ENCODE data around the gene RYR1. TPM values are rescaled to one million over a fixed set of nuclear protein-coding genes. Genes with fewer than 3 reads are reported as not detected.

RYR1 gene
- total and polyA plus RNA-seq, 2 of the 13 experiments (the other 11 are each of a cell fraction or from before 2014, with no cell fraction given): 0.03 TPM; not detected in 1

- POLR2A ChIA-PET: no interaction called here
- in situ Hi-C loops (cut with HindIII; ENCODE audit: extremely low pct_ligation_motif_present, low pct_unique_long_range_greater_than_20kb) (no loop called here), intact Hi-C loops (cut with micrococcal nuclease; ENCODE audit: unreplicated experiment) (no loop called here)
- H3K79me2 ChIP-seq (ENCODE audit: insufficient read depth, low read length): no peaks in the 10 kb centered on the region
- H3K4me3 ChIP-seq (replicated peaks in 1 of 3; ENCODE audit: insufficient read depth in 1 of 3, low read depth in 2 of 3, low read length in 3 of 3): no peak overlapping the region
- H2AFZ ChIP-seq (ENCODE audit: low read length): no peak overlapping the region
- no peak for ATAC-seq
- H3K9ac ChIP-seq (ENCODE audit: insufficient read depth, low read depth, low read length): no peak overlapping the region
- 0 out of 2 replicates have a peak, but pooled peaks cover 8% of the 10 kb centered on the region for H3K4me1 ChIP-seq (ENCODE audit: insufficient read depth, low read length)
- H3K27ac ChIP-seq (ENCODE audit: extremely low read length, insufficient read depth, low read length): no peak overlapping the region
- DNase-seq (ENCODE audit: low spot score): no peak
- no peaks in the 10 kb centered on the region for H3K9me3 ChIP-seq (ENCODE audit: low read length)
- no peaks in the 10 kb centered on the region for H4K20me1 ChIP-seq (ENCODE audit: insufficient read depth, low read length)
- peaks cover 6 to 42% of the 10 kb centered on the region in 2 experiments; a peak in 4 of 5 replicates for H3K27me3 ChIP-seq (ENCODE audit: control insufficient read depth in 1 of 2, insufficient read depth in 2 of 2, low read length in 2 of 2)
- CTCF ChIA-PET (ENCODE audit: low intra/inter-chr PET ratio, low total read pairs): no interaction called here
- BruUV-seq (replicated peaks): no TSS peak
- WGBS (ENCODE audit: low lambda C conversion rate): 34% methylated on average over 7 of the region's 9 CpGs
- H3K4me2 ChIP-seq (ENCODE audit: low read depth, low read length): no peak overlapping the region
- H3K36me3 ChIP-seq (replicated peaks in 1 of 2; ENCODE audit: control insufficient read depth in 1 of 2, insufficient read depth in 2 of 2, low read length in 2 of 2): no peaks in the 10 kb centered on the region
- FAIRE-seq: no peak
- TF ChIP-seq BRD4 (CRISPR knock-in tag; IDR thresholded peaks at IDR 0.05) (no peak), BCLAF1 (IDR thresholded peaks at IDR 0.05) (no peak), SAFB2 (CRISPR knock-in tag; IDR thresholded peaks at IDR 0.05; ENCODE audit: borderline replicate concordance, low read depth) (no peak), CREBL2 (CRISPR knock-in tag; IDR thresholded peaks at IDR 0.05; ENCODE audit: borderline replicate concordance) (no peak), SOX5 (CRISPR knock-in tag; IDR thresholded peaks at IDR 0.05; ENCODE audit: borderline replicate concordance) (no peak), EZH2 (conservative IDR thresholded peaks at IDR 0.05; ENCODE audit: low read depth, low read length) (no peak), TCF12 (IDR thresholded peaks at IDR 0.05) (no peak), TCF12 (CRISPR knock-in tag; IDR thresholded peaks at IDR 0.05) (no peak), CENPX (CRISPR knock-in tag; IDR thresholded peaks at IDR 0.05) (no peak), EP300 (IDR thresholded peaks at IDR 0.05; ENCODE audit: low read depth in 2 of 2, low read length in 2 of 2) (no peak), EP300 (CRISPR knock-in tag; IDR thresholded peaks at IDR 0.05; ENCODE audit: borderline replicate concordance) (no peak), ZNF484 (CRISPR knock-in tag; IDR thresholded peaks at IDR 0.05; ENCODE audit: borderline replicate concordance, low read depth) (no peak), SNAPC5 (CRISPR knock-in tag; IDR thresholded peaks at IDR 0.05; ENCODE audit: borderline replicate concordance) (no peak), ZNF138 (CRISPR knock-in tag; IDR thresholded peaks at IDR 0.05; ENCODE audit: low read depth) (no peak), RNF219 (CRISPR knock-in tag; IDR thresholded peaks at IDR 0.05) (no peak)
Observed at GRCh38 chr19:38399081-38399480, 34.4 kb upstream of the RYR1 start.
